Thymus (tissue), 11 donors: ENCODE results near the gene TCL1A. TPM values are rescaled to one million over a fixed set of nuclear protein-coding genes. Genes with fewer than 3 reads are reported as not detected.

Experiments
- DNase-seq, 9 donors: peaks; one replicate each; pipeline ENCODE4 v3.0.0-alpha.2; 2013; ENCODE audit warnings: low spot score in 9 of 9, low read depth in 6 of 9, missing footprints in 1 of 9
- H3K27ac ChIP-seq, 2 donors: one replicate each; pipeline ENCODE4 v1.5.1; 2013; ENCODE audit warnings: control low read depth in 1 of 2, low read depth in 1 of 2, low read length in 1 of 2, mild to moderate bottlenecking in 1 of 2, moderate library complexity in 1 of 2
- H3K27me3 ChIP-seq, 2 donors: one replicate each; pipeline ENCODE4 v1.5.1; 2013; ENCODE audit warnings: low read length in 1 of 2; ENCODE audit not compliant: control insufficient read depth in 2 of 2, insufficient read depth in 1 of 2
- H3K36me3 ChIP-seq, 2 donors: one replicate each; pipeline ENCODE4 v1.5.1; 2013; ENCODE audit warnings: low read length in 1 of 2, mild to moderate bottlenecking in 1 of 2, moderate library complexity in 1 of 2; ENCODE audit not compliant: control insufficient read depth in 2 of 2, insufficient read depth in 2 of 2
- H3K4me1 ChIP-seq, 2 donors: one replicate each; pipeline ENCODE4 v1.5.1; 2013; ENCODE audit warnings: low read length in 2 of 2; ENCODE audit not compliant: control insufficient read depth in 2 of 2, insufficient read depth in 2 of 2
- H3K4me3 ChIP-seq, 2 donors: one replicate each; pipeline ENCODE4 v1.5.1; 2013; ENCODE audit warnings: low read length in 2 of 2, control low read depth in 1 of 2, mild to moderate bottlenecking in 1 of 2
- H3K9me3 ChIP-seq, 2 donors: one replicate each; pipeline ENCODE4 v1.5.1; 2013; ENCODE audit warnings: low read length in 1 of 2, mild to moderate bottlenecking in 1 of 2; ENCODE audit not compliant: control insufficient read depth in 2 of 2, insufficient read depth in 1 of 2
- whole genome bisulfite sequencing: extraction: QIAGEN DNeasy Blood & Tissue Kit; methylation state at CpG from one replicate; pipeline ENCODE4 v1.1.7; 2013; 5-methylcytosine and 5-hydroxymethylcytosine counted together
- polyA plus RNA-seq: library from polyadenylated mRNA; stranded (reverse); fragments of 200-250 nt; gene quantifications from one replicate; pipeline ENCODE4 v1.2.3, GENCODE V29; 2013
- total RNA-seq: library from RNA; stranded (reverse); fragments of 120-200 nt; gene quantifications from one replicate; pipeline ENCODE4 v1.2.4, GENCODE V29; 2013
- donor health status: healthy.

The TCL1A gene
- total and polyA plus RNA-seq, 2 donors, result 6.4 to 9.5 TPM

GRCh38 chr14:95660651-95661515, 53.0 kb downstream of the TCL1A start:
- WGBS, result 75% methylated on average over 13 of the region's 13 CpGs

GRCh38 chr14:95659990-95660385, 53.9 kb downstream of the TCL1A start:
- H3K36me3 ChIP-seq, result no peaks in the 10 kb centered on the region
- H3K27ac ChIP-seq, result no peak overlapping the region
- 87% methylated on average over 5 of the region's 5 CpGs for WGBS
- H3K4me3 ChIP-seq, result no peak overlapping the region
- DNase-seq, result no peak
- no peaks in the 10 kb centered on the region for H3K4me1 ChIP-seq
- no peaks in the 10 kb centered on the region for H3K9me3 ChIP-seq
- H3K27me3 ChIP-seq, result peaks cover 0 to 4% of the 10 kb centered on the region in 2 donors

More at GRCh38 chr14:95660651-95661515, 53.0 kb downstream of the TCL1A start:
- peaks cover 0 to 4% of the 10 kb centered on the region in 2 donors for H3K27me3 ChIP-seq
- H3K36me3 ChIP-seq, result no peaks in the 10 kb centered on the region
- no peaks in the 10 kb centered on the region for H3K4me1 ChIP-seq
- no peak overlapping the region for H3K4me3 ChIP-seq
- no peak overlapping the region for H3K27ac ChIP-seq
- DNase-seq, result no peak
- H3K9me3 ChIP-seq, result no peaks in the 10 kb centered on the region

Other genes starting within 250 kb of the TCL1A start
- gene SYNE3, start 197.5 kb downstream of the TCL1A start, total RNA-seq, result 3.1 TPM
- 1.7 TPM for gene SYNE3, start 197.5 kb downstream of the TCL1A start, polyA plus RNA-seq
- gene GLRX5, start 179.1 kb downstream of the TCL1A start, total RNA-seq, result 51.5 TPM
- 44.2 TPM for gene GLRX5, start 179.1 kb downstream of the TCL1A start, polyA plus RNA-seq
- gene TCL1B, start 27.7 kb downstream of the TCL1A start, total RNA-seq, result 0.24 TPM
- gene TCL1B, start 27.7 kb downstream of the TCL1A start, polyA plus RNA-seq, result 0.14 TPM
- gene TUNAR, start 162.7 kb upstream of the TCL1A start, total RNA-seq, result 0.09 TPM
- gene TUNAR, start 162.7 kb upstream of the TCL1A start, polyA plus RNA-seq, result 0.18 TPM